Central memory CD8-positive, alpha-beta T cell (primary cell): Measurements from ENCODE around the gene EIF2B4.
A peak's percentile ranks its signal among the peaks of the same experiment; 100 is the strongest.
"Not testable (repeated sequence)": the region's sequence is repeated elsewhere in the genome, so short reads cannot be mapped to it uniquely, and the experiment has no call there.

Experiments used
- ATAC-seq: fragments of 150-1000 bp; cut with Tn5 transposase; replicated peaks from 2 replicates; pipeline ENCODE4 v1.10.0; 2022; ENCODE audit warnings: mild to moderate bottlenecking, moderate FRiP score, moderate number of reproducible peaks; ENCODE audit not compliant: poor library complexity, severe bottlenecking; ENCODE audit errors: extremely low read depth
- DNase-seq, 2 donors: peaks; one replicate each; pipeline ENCODE4 v3.0.0; 2021; ENCODE audit warnings: low spot score in 2 of 2
- H3K27ac Mint-ChIP-seq: one replicate; pipeline ENCODE4 v1.8.0; 2022; ENCODE audit warnings: low read depth, mild to moderate bottlenecking, moderate library complexity, mixed read lengths
- H3K27me3 Mint-ChIP-seq: one replicate; pipeline ENCODE4 v1.8.0; 2022; ENCODE audit warnings: mixed read lengths
- H3K36me3 Mint-ChIP-seq: one replicate; pipeline ENCODE4 v1.8.0; 2022; ENCODE audit warnings: mild to moderate bottlenecking, moderate library complexity, mixed read lengths; ENCODE audit not compliant: insufficient read depth
- H3K4me1 Mint-ChIP-seq: one replicate; pipeline ENCODE4 v1.8.0; 2022; ENCODE audit warnings: mixed read lengths
- H3K4me3 Mint-ChIP-seq: one replicate; pipeline ENCODE4 v1.8.0; 2022; ENCODE audit warnings: mild to moderate bottlenecking, moderate library complexity, mixed read lengths
- H3K9me3 Mint-ChIP-seq: one replicate; pipeline ENCODE4 v1.8.0; 2022; ENCODE audit warnings: mixed read lengths

Gene EIF2B4

GRCh38 chr2:27373567-27373966, 3.4 kb upstream of the EIF2B4 start:
- no peaks in the 10 kb centered on the region for H3K27me3 Mint-ChIP-seq
- no peak overlapping the region for H3K4me3 Mint-ChIP-seq
- no peak overlapping the region for H3K27ac Mint-ChIP-seq
- DNase-seq = no peak
- peaks cover 48% of the 10 kb centered on the region for H3K36me3 Mint-ChIP-seq
- no peak for ATAC-seq
- H3K9me3 Mint-ChIP-seq = no peaks in the 10 kb centered on the region
- peaks cover 49% of the 10 kb centered on the region for H3K4me1 Mint-ChIP-seq

DNA sequence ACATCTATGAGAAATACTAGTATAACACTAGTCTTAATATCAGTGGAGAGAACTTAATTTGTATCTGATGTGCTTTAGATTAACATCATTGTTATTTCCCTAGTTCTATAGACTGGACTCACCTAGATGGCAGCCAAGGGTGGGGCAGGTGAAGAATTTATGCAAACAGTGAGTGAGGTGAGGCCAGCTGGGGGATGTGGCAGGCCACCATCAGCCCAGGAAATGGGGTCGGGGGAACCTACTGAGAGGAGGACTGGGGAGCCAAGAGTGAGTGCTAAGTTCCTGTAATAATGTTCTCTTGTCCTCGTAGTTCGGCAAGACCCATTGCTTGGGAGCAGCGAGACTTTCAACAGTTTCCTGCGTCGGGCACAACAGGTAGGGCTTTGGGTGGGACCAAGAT, 2.8 kb upstream of the EIF2B4 start:
- Mint-ChIP-seq H3K4me3 (no peak overlapping the region), H3K27me3 (no peaks in the 10 kb centered on the region), H3K9me3 (no peaks in the 10 kb centered on the region), H3K27ac (peak overlapping the region; percentile 91), H3K36me3 (peaks cover 47% of the 10 kb centered on the region), H3K4me1 (peaks cover 53% of the 10 kb centered on the region)
- DNase-seq (no peak), ATAC-seq (no peak)

- H3K4me1 Mint-ChIP-seq = peaks cover 48% of the 10 kb centered on the region
- H3K27ac Mint-ChIP-seq = peak overlapping the region; percentile 91
- H3K27me3 Mint-ChIP-seq = no peaks in the 10 kb centered on the region
- H3K4me3 Mint-ChIP-seq = peak overlapping the region; percentile 86
- no peaks in the 10 kb centered on the region for H3K9me3 Mint-ChIP-seq
- ATAC-seq = peak; percentile 2
- DNase-seq = no peak
- H3K36me3 Mint-ChIP-seq = peaks cover 36% of the 10 kb centered on the region
Measured at GRCh38 chr2:27370816-27371620, 880 bp upstream of the EIF2B4 start.

GRCh38 chr2:27369471-27370025, 590 bp downstream of the EIF2B4 start:
- Mint-ChIP-seq H3K27ac (peak overlapping the region; percentile 91), H3K27me3 (no peaks in the 10 kb centered on the region), H3K4me1 (peaks cover 45% of the 10 kb centered on the region), H3K36me3 (peaks cover 27% of the 10 kb centered on the region), H3K9me3 (no peaks in the 10 kb centered on the region), H3K4me3 (peak overlapping the region; percentile 86)
- ATAC-seq (no peak), DNase-seq (no peak)

- Mint-ChIP-seq H3K4me3 (no peak overlapping the region), H3K27me3 (no peaks in the 10 kb centered on the region), H3K36me3 (peaks cover 11% of the 10 kb centered on the region), H3K4me1 (peaks cover 7% of the 10 kb centered on the region), H3K9me3 (no peaks in the 10 kb centered on the region), H3K27ac (no peak overlapping the region)
- DNase-seq = no peak
- no peak for ATAC-seq
Measured at GRCh38 chr2:27363933-27364332, 6.2 kb downstream of the EIF2B4 start.

GRCh38 chr2:27362678-27363420, 7.3 kb downstream of the EIF2B4 start:
- Mint-ChIP-seq H3K4me1 (peaks cover 10% of the 10 kb centered on the region), H3K27ac (no peak overlapping the region), H3K9me3 (no peaks in the 10 kb centered on the region), H3K27me3 (no peaks in the 10 kb centered on the region), H3K36me3 (peaks cover 11% of the 10 kb centered on the region), H3K4me3 (no peak overlapping the region)
- DNase-seq (no peak), ATAC-seq (no peak)

- peaks cover 52% of the 10 kb centered on the region for H3K4me1 Mint-ChIP-seq
- H3K27ac Mint-ChIP-seq = peak within 1 kb of the TSS; percentile 99
- ATAC-seq (peak; percentile 85), DNase-seq (peak; percentile 84 to 91)
- H3K27me3 Mint-ChIP-seq = no peaks in the 10 kb centered on the region
- no peaks in the 10 kb centered on the region for H3K9me3 Mint-ChIP-seq
- peaks cover 16% of the 10 kb centered on the region for H3K36me3 Mint-ChIP-seq
- peak within 1 kb of the TSS; percentile 96 for H3K4me3 Mint-ChIP-seq
Measured at GRCh38 chr2:27356382-27357181, 13.6 kb downstream of the EIF2B4 start, which contains the start of gene GTF3C2. TSS of gene GTF3C2 (minus strand) at chr2:27356764. CDS start at chr2:27343554, 13,210 bp downstream.

GRCh38 chr2:27356056-27356381, 14.1 kb downstream of the EIF2B4 start:
- Mint-ChIP-seq H3K27ac (peak overlapping the region; percentile 99), H3K4me1 (peaks cover 54% of the 10 kb centered on the region), H3K9me3 (no peaks in the 10 kb centered on the region), H3K36me3 (peaks cover 16% of the 10 kb centered on the region), H3K27me3 (no peaks in the 10 kb centered on the region), H3K4me3 (peak overlapping the region; percentile 96)
- ATAC-seq = peak; percentile 26
- DNase-seq = no peak

- Mint-ChIP-seq H3K27ac (no peak overlapping the region), H3K4me3 (no peak overlapping the region), H3K36me3 (peaks cover 18% of the 10 kb centered on the region), H3K27me3 (no peaks in the 10 kb centered on the region), H3K4me1 (peaks cover 60% of the 10 kb centered on the region), H3K9me3 (no peaks in the 10 kb centered on the region)
- ATAC-seq (no peak), DNase-seq (no peak)
Measured at GRCh38 chr2:27354597-27354927, 15.6 kb downstream of the EIF2B4 start.

GRCh38 chr2:27353762-27354596, 16.2 kb downstream of the EIF2B4 start:
- DNase-seq (no peak), ATAC-seq (no peak)
- H3K4me1 Mint-ChIP-seq = peaks cover 60% of the 10 kb centered on the region
- H3K36me3 Mint-ChIP-seq = peaks cover 20% of the 10 kb centered on the region
- no peaks in the 10 kb centered on the region for H3K9me3 Mint-ChIP-seq
- H3K4me3 Mint-ChIP-seq = no peak overlapping the region
- H3K27me3 Mint-ChIP-seq = no peaks in the 10 kb centered on the region
- peak overlapping the region; percentile 78 for H3K27ac Mint-ChIP-seq

- H3K36me3 Mint-ChIP-seq = peaks cover 18% of the 10 kb centered on the region
- not testable (repeated sequence) for H3K4me3 Mint-ChIP-seq, DNase-seq, H3K9me3 Mint-ChIP-seq, ATAC-seq, H3K27me3 Mint-ChIP-seq
- peak overlapping the region; percentile 78 for H3K27ac Mint-ChIP-seq
- H3K4me1 Mint-ChIP-seq = peaks cover 55% of the 10 kb centered on the region
Measured at GRCh38 chr2:27353386-27353761, 16.8 kb downstream of the EIF2B4 start.
